ENCODE data around the gene HRH1.
"Not testable (repeated sequence)": the region's sequence is repeated elsewhere in the genome, so short reads cannot be mapped to it uniquely, and the experiment has no call there.

The HRH1 gene

DNA sequence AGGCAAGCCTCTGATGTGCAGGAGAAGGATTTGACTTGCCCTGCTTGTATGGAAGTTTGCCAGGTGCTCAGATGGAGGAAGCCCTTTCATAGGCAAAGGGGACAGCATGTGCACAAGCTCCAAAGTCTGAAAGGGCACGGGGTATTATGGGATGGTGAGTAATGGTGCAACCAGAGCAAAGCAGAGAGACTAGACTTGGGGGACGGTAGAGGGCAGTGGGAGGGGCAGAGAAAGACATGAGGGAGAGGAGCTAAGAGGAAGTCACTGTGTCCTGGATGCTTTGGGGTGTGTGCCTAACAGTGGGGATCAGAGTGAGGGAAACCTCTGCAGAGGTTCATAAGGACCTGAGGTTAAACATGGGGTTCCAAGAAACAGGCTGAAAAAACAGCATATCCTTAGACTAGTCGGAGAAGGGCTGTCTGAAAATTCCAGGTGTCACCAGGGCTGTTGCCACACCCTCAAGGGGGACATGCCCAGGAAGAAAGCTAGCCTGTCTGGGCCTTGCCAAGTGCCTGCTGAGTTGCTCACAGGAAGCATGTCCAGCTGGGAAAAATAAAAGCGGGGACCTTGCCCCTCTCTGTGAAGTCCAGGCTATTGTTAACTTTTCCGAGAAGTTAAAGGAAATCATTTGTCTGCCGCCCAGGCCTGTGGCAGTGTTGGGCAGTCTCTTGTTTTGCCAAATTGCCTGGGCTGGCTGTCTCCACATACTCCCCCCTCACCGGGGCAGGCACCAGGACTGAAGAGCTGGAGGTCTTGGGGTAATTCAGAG is 47.1 kb downstream of the HRH1 start:
- TF ChIP-seq HDGF (IDR thresholded peaks at IDR 0.05; ENCODE audit: borderline replicate concordance) (no peak), FOXA1 (IDR thresholded peaks at IDR 0.05) (no peak), BHLHE40 (IDR thresholded peaks at IDR 0.05; ENCODE audit: borderline replicate concordance) (no peak), SUZ12 (IDR thresholded peaks at IDR 0.05) (no peak), FOXK2 (IDR thresholded peaks at IDR 0.05) (no peak), NFRKB (IDR thresholded peaks at IDR 0.05) (no peak), CTBP1 (IDR thresholded peaks at IDR 0.05; ENCODE audit: borderline replicate concordance) (no peak), ARNT (IDR thresholded peaks at IDR 0.05) (no peak), SP1 (IDR thresholded peaks at IDR 0.05) (no peak), LEF1 (IDR thresholded peaks at IDR 0.05; ENCODE audit: borderline replicate concordance) (no peak), FOXM1 (IDR thresholded peaks at IDR 0.05; ENCODE audit: borderline replicate concordance) (no peak)
- ChIA-PET POLR2A (no interaction called here), CTCF (no interaction called here)
- DNase-seq (ENCODE audit: extremely low spot score) = no peak

DNA sequence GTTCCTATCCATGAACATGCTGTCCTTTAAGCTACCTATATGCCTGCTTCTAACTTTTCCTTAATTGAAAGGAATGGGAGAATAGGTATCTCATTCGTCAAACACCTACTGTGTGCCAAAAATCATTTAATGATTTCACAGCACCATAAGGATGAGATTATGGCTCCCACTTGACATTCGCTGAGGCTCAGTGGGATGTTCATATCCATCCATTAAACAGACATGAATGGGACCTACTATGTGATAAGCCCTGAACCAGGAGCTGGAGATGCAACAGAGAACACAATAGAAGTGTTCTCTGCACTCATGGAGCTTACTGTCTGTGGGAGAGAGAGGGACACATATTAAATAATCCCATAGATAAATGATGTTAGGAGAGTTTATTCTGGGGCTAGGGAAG is 49.7 kb downstream of the HRH1 start:
- DNase-seq (ENCODE audit: extremely low spot score) = no peak
- CTCF ChIA-PET = interaction anchor here (1.6 kb wide), 1 partner anchor 144 kb away, joined by 5 read pairs; no protein-coding TSS in a partner anchor
- POLR2A ChIA-PET = no interaction called here
- TF ChIP-seq FOXA1 (IDR thresholded peaks at IDR 0.05) (no peak), HDGF (IDR thresholded peaks at IDR 0.05; ENCODE audit: borderline replicate concordance) (no peak), CTBP1 (IDR thresholded peaks at IDR 0.05; ENCODE audit: borderline replicate concordance) (no peak), ELF4 (IDR thresholded peaks at IDR 0.05) (no peak), SUZ12 (IDR thresholded peaks at IDR 0.05) (no peak), TARDBP (IDR thresholded peaks at IDR 0.05) (no peak), BHLHE40 (IDR thresholded peaks at IDR 0.05; ENCODE audit: borderline replicate concordance) (no peak), NFRKB (IDR thresholded peaks at IDR 0.05) (no peak)
- TF ChIP-seq, protein P1, sequence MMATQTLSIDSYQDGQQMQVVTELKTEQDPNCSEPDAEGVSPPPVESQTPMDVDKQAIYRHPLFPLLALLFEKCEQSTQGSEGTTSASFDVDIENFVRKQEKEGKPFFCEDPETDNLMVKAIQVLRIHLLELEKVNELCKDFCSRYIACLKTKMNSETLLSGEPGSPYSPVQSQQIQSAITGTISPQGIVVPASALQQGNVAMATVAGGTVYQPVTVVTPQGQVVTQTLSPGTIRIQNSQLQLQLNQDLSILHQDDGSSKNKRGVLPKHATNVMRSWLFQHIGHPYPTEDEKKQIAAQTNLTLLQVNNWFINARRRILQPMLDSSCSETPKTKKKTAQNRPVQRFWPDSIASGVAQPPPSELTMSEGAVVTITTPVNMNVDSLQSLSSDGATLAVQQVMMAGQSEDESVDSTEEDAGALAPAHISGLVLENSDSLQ (IDR thresholded peaks at IDR 0.05) = no peak

DNA sequence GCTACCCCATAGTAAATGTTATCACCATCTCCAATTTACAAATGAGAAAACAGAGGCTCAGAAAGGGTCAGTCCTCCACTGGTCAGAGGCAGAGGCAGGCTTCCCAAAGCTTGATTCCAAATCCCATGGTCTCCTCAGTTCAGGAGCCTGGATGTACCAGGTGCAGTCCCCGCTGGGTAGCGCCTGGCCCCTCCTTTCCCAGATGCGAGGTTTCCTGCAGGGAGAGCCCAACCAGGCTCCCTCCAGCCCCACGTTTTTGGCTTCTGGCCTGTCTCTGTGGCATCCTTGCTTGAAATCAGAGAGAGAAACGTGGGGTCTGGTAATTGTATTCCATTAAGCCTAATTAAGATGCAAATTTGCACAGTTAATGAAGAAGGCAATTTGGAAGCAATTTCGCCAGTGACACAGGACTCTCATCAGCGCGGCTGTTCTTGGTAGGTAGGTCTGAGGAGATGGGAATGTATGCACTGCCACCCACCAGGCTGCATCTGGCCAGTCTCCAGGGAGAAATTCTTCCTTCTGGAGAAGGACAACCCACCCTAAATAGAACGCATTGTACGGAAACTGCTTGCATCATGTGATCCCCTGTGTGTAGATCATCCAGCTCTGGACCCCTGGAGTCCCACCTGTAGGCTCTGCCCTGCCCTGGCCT is 50.5 kb downstream of the HRH1 start:
- CTCF ChIA-PET = interaction anchor here (0.9 to 1.6 kb wide), 2 partner anchors 10 to 145 kb away, joined by 3 to 5 read pairs; no protein-coding TSS in a partner anchor
- POLR2A ChIA-PET = no interaction called here
- DNase-seq (ENCODE audit: extremely low spot score) = no peak
- TF ChIP-seq ZNF384 (IDR thresholded peaks at IDR 0.05) (no peak), L3MBTL2 (conservative IDR thresholded peaks at IDR 0.05) (no peak), LEF1 (IDR thresholded peaks at IDR 0.05; ENCODE audit: borderline replicate concordance) (no peak)

DNA sequence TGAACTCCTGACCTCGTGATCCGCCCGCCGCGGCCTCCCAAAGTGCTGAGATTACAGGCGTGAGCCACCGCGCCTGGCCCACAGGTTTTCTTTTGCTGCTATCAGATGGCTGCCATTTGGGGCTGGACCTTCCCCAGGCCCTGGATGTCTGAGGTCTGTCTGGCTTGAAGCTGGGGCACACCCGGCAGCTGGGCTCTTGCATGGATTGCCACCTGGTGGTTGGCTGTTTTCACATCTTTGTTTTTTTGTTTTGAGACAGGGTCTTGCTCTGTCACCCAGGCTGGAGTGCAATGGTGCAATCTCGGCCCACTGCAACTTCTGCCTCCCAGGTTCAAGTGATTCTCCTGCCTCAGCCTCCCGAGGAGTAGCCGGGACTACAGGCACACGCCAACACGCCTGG is 51.6 kb downstream of the HRH1 start:
- POLR2A ChIA-PET; DNase-seq (ENCODE audit: extremely low spot score): not testable (repeated sequence)
- CTCF ChIA-PET = interaction anchor here (0.7 to 1.0 kb wide), 2 partner anchors 9 to 18 kb away, joined by 3 read pairs; no protein-coding TSS in a partner anchor

DNA sequence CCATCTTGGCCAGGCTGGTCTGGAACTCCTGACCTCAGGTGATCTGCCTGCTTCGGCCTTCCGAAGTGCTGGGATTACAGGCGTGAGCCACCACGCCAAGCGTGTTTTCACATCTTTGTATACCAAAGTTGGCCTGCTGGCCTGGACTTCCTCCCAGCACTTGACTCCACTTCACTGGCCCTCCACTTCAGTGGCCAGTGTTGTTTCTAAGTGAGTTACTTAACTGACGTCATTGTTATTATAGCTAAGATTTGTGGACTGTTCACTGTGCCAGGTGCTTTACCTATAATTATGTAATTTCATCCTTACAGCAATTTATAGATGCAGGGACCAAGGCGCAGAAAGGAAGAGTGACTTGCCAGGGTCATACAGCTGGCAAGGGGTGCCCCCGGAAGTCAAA is 52.0 kb downstream of the HRH1 start:
- no peak for DNase-seq (ENCODE audit: extremely low spot score)
- ChIA-PET CTCF (interaction anchor here (1.0 kb wide), 1 partner anchor 10 kb away, joined by 3 read pairs; no protein-coding TSS in a partner anchor), POLR2A (interaction anchor here (0.6 kb wide), 1 partner anchor 16 kb away, joined by 3 read pairs; no protein-coding TSS in a partner anchor)
- TF ChIP-seq LEF1 (IDR thresholded peaks at IDR 0.05; ENCODE audit: borderline replicate concordance) (no peak), ELF4 (IDR thresholded peaks at IDR 0.05) (no peak), FOXA1 (IDR thresholded peaks at IDR 0.05) (no peak), FOXM1 (IDR thresholded peaks at IDR 0.05; ENCODE audit: borderline replicate concordance) (no peak), SP1 (IDR thresholded peaks at IDR 0.05) (no peak), NFRKB (IDR thresholded peaks at IDR 0.05) (no peak), CTBP1 (IDR thresholded peaks at IDR 0.05; ENCODE audit: borderline replicate concordance) (no peak), BHLHE40 (IDR thresholded peaks at IDR 0.05; ENCODE audit: borderline replicate concordance) (no peak), SUZ12 (IDR thresholded peaks at IDR 0.05) (no peak), L3MBTL2 (conservative IDR thresholded peaks at IDR 0.05) (no peak), TARDBP (IDR thresholded peaks at IDR 0.05) (no peak), HDGF (IDR thresholded peaks at IDR 0.05; ENCODE audit: borderline replicate concordance) (no peak), ZNF384 (IDR thresholded peaks at IDR 0.05) (no peak), FOXK2 (IDR thresholded peaks at IDR 0.05) (no peak)
- TF ChIP-seq, protein P1 (IDR thresholded peaks at IDR 0.05) = no peak

DNA sequence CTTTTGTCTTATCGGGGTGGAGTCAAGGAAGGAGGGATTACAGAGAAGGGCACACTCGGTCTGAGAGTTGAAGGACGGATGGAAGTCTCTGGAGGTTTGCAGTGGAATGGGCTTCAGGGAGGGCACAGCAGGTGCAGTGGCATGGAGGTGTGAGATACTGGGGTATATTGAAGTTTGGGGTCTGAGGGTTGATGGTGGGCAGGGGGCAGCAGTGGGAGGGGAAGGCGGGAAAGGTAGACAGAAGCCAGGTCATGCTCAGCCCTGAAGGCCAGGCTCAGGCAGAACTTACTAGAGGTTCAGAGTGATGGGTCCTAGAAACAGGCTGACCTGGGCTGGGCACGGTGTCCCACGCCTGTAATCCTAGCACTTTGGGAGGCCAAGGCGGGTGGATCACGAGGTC is 52.7 kb downstream of the HRH1 start:
- POLR2A ChIA-PET = interaction anchor here (0.6 kb wide), 1 partner anchor 17 kb away, joined by 3 read pairs; no protein-coding TSS in a partner anchor
- no peak for DNase-seq (ENCODE audit: extremely low spot score)
- CTCF ChIA-PET = no interaction called here
- TF ChIP-seq NFRKB (IDR thresholded peaks at IDR 0.05) (no peak), SP1 (IDR thresholded peaks at IDR 0.05) (no peak), HDGF (IDR thresholded peaks at IDR 0.05; ENCODE audit: borderline replicate concordance) (no peak), BHLHE40 (IDR thresholded peaks at IDR 0.05; ENCODE audit: borderline replicate concordance) (no peak), L3MBTL2 (conservative IDR thresholded peaks at IDR 0.05) (no peak)

Measured in HEK293T (cell line).